OCI-LY7 (cell line): Measurements from ENCODE around the gene ELAVL3.
A peak's percentile ranks its signal among the peaks of the same experiment; 100 is the strongest.

ENCODE experiments used
- EZH2phosphoT487 ChIP-seq: fragments of 200-600 bp; sonication (generic); IDR thresholded peaks from 2 replicates; pipeline ENCODE4 v1.6.1; 2018; ENCODE audit warnings: low read depth, borderline replicate concordance, mild to moderate bottlenecking, mixed run types, antibody characterized with exemption, low read length, moderate library complexity, mixed read lengths
- TF ChIP-seq, protein P1 (sequence below): fragments of 200-600 bp; sonication (generic); conservative IDR thresholded peaks from 2 replicates; pipeline ENCODE4 v1.5.1; 2014; ENCODE audit warnings: mild to moderate bottlenecking, antibody characterized with exemption, low read length, moderate library complexity, mixed read lengths

DNA sequence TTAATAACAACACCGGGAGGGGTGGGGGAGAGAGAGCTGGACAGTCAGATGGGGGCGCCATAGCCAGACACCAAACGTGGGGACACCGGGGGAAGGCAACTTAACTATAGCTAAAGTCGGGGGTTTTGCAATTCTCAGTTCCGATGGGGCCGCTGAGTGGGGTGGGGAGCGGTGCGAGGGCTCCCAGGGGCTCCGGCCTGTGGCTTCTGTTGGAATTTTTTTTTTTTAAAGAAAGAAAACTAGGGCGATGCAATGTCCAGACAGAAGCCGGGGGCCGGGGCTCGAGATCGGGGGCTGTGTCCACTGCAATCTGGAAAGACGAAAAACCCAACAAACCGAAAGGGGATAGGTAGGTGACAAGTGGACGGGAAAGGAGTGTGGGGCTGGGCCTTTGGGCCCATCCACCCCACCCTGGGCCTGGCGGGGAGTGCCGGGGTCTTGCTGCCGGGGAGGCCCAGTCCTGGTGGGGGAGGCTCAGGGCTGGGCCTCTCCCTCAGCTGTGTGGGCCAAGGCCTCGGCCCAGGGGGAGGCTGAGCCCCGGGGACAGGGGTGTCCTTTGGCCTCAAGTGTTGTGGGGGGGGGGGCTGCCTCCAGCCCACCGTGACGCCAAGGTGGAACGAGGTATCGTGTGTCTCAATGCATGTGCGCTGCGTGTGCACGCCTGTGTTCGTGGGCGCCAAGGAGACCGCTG, 28.1 kb downstream of the ELAVL3 start:
- TF ChIP-seq, protein P1, sequence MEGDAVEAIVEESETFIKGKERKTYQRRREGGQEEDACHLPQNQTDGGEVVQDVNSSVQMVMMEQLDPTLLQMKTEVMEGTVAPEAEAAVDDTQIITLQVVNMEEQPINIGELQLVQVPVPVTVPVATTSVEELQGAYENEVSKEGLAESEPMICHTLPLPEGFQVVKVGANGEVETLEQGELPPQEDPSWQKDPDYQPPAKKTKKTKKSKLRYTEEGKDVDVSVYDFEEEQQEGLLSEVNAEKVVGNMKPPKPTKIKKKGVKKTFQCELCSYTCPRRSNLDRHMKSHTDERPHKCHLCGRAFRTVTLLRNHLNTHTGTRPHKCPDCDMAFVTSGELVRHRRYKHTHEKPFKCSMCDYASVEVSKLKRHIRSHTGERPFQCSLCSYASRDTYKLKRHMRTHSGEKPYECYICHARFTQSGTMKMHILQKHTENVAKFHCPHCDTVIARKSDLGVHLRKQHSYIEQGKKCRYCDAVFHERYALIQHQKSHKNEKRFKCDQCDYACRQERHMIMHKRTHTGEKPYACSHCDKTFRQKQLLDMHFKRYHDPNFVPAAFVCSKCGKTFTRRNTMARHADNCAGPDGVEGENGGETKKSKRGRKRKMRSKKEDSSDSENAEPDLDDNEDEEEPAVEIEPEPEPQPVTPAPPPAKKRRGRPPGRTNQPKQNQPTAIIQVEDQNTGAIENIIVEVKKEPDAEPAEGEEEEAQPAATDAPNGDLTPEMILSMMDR = peak; percentile 76
- no peak for TF ChIP-seq EZH2phosphoT487
